ENCODE data around the gene CFAP97.
"Not testable (repeated sequence)": the region's sequence is repeated elsewhere in the genome, so short reads cannot be mapped to it uniquely, and the experiment has no call there.

The CFAP97 gene

DNA sequence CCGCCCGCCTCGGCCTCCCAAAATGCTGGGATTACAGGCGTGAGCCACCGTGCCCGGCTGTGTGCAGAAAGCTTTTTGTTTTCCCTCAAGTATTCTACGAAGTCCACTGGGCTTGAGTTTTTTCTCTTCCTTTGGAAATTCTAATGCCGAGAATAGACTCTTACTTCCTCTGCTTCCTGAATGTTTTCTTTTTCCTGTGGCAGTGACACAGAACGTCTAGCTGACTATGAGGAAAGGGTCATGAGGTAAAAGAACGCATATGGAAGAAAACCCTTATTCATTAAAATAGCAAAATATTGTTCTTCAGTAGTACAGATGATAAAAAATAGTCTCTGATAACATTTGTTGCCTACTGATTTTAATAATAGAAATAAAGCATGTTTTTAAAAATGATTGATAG lies 65.6 kb downstream of the CFAP97 start:
- no peak for DNase-seq

DNA sequence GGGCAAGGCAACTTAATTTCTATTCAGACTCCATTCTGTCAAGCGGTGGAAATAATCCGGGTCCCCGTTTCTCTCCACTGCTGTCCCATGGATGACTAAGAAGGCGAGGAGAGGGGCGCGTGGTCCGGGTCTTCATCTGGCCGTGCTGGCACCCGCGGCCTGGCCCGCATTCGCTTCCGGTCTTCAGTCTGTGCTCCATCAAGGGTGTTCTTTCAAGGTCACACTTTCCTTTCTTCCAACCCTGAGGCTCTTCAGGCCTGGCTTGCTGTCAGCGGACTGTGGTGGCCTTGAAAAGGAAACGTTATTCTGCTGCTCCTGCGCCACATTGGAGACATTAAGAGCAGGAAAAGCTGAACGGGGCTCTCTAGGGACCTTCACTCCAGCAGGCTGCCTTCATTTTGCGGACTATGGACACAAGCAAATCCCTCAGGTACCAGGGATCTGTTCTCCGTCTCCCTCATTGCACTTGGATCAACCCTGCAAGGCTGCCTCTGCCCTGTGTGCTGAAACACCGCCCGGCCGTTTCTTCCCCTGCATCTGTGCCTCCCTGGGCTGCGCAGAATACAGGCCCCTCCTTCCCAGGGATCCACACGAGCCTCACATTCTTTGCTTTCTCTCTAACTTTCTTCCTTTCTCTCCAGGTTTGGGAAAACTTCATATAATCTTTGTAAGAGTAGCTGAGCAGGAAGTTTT lies 66.4 kb downstream of the CFAP97 start:
- no peak for DNase-seq

DNA sequence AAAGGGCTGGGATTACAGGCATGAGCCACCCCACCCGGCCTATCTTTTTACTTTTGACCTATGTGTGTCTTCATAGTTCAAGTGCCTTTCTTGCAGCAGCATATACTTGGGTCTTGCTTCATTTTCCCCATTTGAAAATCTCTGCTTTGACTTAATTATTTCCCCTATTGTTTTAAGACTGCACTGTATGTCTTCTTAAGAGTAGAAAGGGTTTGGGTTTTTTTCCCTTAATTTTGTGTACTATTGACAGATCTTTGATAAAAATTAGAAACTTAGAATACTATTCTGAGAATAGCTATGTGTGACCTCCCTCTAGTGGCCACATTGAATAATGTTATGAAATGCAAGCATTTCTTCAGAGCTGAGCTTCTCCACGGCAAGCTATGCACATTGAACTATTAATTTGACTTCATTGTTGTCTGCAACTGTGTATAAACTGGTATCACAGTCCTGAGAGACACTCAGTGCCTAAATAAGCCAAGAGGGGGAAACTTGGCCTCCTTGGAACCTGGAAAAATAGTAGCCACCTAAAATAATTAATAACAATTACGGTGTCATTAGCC lies 69.4 kb downstream of the CFAP97 start:
- DNase-seq, result no peak

DNA sequence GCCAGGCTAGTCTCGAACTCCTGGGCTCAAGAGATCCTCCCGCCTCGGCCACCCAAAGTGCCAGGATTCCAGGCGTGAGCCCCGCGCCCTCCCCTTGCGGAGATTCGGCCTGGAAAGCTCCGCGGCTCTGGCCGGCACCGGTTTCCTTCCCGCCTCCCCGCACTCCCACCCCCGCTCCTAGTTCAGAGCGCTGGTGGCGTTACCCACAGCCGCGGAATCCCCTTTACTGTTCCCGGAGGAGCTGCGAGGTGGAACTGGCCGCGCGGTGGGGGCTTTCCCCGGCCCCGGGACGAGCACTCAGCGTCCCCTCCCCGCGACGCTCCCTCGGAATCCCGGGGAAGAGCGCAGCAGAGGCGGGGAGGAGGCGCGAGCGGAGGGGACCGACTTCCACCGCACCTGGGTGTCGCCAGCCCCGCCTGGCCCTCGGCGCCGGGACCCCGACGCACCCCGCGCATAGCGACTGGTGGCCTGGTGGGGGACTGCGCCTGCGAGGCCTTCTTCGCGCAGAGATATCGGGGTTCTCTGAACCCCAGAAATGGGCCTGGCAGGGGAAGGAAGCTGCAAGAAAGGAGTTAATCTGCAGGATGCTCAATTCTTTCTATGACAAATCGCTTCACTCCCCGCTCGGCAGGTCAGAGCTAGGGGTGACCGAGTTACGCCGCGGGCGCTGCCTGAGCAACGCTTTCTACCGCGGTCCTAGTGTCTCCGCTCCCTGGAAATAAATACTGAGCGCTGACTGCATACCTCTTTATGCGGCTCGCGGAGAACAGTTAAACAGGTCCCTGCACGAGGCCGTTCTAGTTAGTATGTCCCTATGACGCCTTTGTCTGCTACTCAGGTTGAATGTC lies 75.3 kb downstream of the CFAP97 start:
- no peak for DNase-seq

DNA sequence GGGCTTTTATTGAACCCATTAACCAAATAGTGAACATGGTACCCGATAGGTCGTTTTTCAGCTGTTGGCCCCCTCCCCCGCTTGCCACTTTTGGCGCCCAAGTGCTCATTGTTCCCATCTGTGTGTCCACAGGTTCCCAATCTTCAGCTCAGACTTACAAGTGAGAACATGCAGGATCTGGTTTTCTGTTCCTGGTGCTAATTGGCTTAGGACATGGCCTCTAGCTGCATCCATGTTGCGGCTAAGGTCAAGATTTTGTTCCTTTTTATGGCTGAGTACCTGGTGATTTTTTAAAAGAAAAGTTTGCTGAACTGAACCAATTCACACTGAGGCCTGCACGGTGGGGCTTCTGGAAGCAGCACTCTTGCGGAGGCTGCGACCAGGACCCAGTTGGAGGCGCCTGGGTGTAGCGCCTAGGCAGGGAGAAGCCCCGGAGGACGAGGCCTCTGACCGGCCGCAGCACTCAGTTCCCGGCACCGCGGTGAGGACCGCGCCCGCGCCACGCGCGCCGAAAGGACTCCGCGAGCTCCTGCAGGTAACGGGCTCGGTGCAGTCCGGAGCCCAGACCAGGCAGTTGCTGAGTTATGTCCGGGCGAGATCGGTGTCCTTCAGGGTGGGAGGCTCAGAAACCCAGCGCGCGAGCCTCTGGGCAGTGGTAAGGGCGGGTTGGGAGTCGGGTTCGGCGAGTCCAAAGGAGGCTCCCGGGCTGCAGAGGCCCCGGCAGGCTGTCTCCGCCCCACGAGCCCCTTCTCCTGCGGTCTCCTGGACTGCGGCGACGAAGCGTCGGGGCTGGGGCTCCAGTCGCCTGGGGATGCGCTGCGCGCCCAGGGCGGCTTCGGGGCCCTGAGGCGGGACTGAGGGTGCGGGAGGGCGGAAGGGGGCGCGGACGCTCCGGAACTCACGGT lies 76.5 kb downstream of the CFAP97 start:
- no peak for DNase-seq

DNA sequence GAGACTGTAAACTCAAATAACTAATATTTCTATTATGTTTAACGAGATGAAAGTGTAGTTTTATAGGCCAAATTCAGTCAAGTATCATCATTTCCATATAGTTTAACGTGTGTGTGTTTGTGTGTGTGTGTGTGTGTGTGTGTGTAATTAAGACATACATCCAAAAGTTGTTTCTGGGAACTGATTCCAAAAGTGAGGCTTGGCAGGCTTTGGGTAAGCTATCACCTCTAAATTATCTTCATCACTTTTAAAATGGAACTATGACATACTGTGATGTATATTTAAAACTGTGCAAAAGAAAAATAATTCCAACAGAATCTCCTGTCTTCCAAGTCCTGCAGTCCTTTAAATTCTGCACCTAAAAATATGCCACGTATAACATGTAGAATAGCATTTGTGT lies 79.8 kb downstream of the CFAP97 start:
- no peak for DNase-seq

DNA sequence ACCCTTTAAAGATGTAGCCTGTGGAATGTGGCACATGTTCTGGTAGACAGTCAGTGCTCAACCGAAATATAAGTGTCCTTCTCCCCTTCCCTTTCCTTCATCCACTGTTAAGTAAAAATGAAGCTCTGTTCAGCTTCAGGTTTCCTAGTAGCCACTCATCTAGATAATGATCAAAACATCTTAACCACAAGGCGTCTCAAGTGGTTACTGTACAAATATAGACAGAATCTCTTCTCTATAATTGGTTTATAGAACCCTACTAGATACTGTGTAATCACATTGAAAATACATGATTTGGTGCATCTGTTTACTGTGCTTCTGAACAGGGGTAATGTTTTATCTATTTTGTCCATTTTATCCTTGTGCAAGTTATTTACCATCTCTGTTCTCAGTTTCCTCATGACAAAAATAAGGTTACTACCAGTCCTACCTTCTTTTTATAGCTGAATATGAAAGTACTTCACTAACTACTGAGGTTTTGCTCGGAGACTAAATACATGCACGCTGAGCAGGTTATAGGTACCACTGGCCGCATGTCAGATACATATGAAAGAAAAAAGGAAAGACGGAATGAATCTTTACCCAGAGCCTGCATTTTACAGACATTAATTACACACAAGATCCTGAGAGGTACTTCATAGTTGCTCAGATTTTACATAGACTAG lies 81.0 kb downstream of the CFAP97 start:
- no peak for DNase-seq

DNA sequence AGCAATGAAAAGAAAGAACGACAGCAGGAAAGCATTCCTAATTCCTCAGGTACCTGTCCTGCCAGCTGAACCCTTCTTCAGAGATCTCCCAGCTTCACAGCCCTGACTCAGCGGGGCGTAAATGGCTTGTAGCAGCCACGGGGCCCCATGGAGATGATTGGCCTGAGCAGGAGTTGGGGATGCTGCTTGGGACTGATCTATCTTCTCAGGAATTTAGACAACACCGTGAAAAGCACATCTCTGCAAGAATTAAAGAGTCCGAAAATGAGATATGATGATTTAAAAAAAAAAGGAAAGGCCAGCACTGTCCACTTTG lies 83.2 kb downstream of the CFAP97 start:
- DNase-seq, result no peak

DNA sequence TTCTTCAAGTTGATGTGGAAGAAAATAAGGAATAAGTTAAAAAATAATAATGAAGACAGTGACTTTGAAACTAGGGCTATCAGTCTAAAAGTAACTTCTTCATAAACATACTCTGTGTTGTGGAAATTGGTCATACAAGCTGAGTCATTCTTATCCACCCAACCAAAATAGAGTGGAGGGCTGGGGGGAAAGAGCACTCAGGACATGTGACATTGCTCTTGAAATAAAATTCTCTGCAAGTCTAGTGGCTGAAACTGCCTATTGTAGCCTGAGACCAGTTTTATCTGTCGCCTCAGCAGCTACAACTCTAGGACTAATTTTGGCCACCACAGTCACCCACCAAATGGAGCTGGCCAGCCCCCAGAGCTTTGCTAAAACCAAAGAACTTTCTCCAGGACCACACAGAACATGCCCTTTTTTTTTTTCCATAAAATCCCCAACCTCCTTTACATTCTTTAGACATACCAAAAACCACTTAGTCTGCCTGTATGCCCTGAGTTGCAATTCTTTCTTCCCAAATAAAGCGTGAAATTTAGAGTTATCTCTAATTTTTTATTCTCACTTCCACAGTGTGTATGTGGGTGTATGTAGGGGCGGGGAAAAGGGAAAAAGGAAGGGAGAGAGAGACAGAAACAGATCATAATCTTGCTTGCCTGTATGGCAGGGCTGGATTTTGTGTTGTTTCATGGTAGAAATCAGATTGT lies 83.7 kb downstream of the CFAP97 start:
- DNase-seq, result peak; percentile 5

DNA sequence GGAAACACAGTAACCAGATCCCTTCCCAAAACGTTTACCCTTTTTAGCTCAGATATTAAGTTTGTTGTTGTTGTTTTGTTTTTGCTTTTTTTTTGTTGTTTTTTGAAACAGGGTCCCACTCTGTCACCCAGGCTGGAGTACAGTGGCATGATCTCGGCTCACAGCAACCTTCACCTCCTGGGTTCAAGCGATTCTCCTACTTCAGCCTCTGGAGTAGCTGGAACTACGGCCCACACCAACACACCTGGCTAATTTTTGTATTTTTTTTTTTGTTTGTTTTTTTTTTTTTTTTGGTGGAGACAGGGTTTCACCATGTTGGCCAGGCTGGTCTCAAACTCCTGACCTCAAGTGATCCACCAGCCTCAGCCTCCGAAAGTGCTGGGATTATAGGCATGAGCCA lies 84.3 kb downstream of the CFAP97 start:
- DNase-seq, result not testable (repeated sequence)

DNA sequence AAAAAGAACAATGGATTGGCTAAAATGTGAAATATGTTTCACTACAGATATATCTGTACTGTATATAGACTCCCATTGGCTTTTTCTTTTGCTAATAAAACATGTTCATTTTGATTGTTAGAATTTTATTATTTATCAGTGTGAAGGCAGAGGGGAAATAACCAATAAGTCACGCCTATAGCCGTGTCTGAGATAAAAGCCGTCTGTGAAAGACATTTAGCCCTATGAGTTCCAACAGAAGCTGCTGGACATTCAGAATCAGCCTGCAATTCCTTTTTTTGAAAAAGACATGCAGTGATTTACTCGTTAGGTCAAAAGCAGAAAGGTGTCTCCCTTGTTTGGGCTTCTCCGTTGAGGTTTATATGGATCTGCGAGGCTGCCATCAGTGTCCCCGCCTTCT lies 84.9 kb downstream of the CFAP97 start:
- DNase-seq, result no peak

DNA sequence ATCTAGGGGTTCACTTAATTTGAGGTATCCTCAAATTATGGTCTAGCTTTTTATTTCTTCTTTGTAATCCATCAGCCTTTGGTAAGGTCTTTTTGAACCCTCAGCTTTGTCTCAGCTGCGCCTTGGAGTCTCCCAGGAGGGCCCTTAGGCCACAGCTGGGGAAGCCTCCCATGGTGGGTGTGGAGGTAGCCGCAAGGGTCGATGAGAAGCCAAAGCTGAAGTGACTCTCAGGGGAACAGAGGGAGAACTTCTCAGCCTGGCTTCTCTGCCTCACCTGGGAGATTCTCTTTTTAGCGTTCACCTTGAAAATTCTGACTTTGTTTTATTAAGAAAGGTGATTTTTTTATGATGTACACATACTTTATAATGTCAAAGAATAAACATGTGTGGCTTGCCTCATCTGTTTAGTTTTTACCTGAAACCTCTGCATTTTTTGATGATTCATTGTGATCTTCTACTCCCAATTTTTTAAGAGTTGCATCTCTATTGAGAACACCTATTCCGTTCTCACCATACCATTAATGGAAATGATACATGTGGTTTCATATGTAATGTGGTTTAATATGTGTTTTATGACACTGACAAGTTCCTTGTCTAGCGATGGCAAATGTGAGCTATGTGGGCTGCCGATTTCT lies 86.4 kb downstream of the CFAP97 start:
- no peak for DNase-seq

DNA sequence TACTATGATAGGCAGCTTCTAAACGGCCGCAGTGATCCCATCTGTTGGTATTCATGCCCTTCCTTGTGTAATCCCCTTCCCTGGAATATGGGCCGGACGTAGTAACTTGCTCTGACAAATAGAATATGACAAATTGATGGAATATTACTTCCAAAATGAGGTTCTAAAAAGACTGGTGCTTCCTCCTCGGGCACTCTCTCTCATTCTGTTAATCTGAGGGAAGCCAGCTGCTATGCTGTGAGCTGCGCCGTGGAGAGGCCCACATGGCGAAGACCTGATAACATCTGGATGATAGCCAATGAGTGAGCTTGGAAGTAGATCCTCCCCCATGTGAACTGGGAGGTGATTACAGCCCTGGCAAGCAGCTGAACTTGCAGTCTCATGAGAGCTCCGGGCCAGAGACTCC lies 88.0 kb downstream of the CFAP97 start:
- no peak for DNase-seq

DNA sequence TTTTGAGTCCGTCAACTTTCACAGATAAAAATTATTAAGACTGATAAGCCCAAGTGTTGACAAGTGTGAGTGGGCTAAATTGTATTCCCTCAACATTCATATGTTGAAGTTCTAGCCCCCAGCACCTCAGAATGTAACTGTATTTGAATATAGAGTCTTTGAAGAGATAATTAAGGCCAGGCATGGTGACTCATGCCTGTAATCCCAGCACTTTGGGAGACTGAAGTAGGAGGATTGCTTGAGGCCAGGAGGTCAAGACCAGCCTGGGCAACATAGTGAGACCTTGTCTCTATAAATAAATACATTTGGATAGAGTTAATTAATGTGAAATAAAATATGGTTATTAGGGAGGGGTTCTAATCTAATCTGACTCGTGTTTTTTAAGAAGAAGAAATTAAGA lies 90.5 kb downstream of the CFAP97 start:
- DNase-seq, result no peak

DNA sequence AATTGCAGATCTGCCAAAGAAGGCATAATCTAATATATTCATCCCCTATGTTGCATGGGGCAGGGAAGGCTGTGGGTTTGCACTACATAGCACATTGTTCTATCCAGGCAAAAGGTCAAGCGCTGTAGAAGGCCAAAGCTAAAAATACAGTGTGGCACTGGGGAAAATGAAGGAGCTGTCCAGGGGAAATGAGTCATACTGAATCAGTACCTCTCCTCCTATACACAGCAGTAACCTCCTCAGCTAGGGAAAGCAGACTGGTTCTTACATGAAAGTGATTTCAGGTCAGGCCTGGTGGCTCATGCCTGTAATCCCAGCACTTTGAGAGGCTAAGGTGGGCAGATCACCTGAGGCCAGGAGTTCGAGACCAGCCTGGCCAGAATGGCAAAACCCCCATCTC lies 91.7 kb downstream of the CFAP97 start:
- DNase-seq, result peak; percentile 7

DNA sequence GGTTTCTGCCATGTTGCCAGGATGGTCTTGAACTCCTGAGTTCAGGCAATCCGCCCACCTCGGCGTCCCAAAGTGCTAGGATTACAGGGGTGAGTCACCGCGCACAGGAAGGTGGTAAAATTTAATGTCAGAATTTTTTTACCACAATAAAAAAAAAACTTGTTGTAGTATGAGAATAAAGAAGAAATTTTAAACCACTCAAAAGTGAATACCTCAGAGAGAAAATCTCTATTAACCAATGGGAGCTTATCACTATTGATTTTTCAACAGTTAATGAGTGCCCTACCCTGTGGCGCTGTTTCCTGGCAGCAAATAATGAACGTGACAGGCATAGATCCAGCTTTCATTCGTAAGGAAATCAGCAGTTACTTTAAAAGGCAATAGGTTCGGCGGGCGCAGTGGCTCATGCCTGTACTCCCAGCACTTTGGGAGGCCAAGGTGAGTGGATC lies 93.4 kb downstream of the CFAP97 start:
- no peak for DNase-seq

DNA sequence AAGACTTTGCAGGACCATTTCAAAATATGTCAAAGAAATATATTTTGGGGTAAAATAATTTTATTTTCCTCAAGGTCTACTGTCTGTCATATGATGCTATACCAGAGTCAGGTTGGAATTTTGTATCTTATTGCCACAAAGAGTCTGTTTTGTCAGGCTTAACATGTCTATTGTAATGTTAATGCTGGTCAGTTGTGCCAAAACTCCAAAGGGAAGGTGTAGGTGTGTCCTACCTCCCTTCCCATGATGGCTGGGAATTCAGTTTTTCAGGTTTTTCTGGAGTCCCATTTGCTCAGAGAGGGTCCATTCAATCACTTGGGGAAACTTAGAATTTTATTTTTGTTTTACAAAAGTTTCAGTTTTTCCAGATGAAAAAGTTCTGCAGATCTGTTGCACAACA lies 94.1 kb downstream of the CFAP97 start:
- no peak for DNase-seq

All from NK-92 treated with Interleukin-12 subunit alpha and Interleukin-12 subunit beta, amount 100 ng/mL, for 24 hours (cell line).